Rectal smooth muscle tissue (tissue), 1 donor: ENCODE results near the gene UBE2G1.

ENCODE experiments used
- H3K27ac ChIP-seq: one replicate; pipeline ENCODE4 v1.7.0; 2013; ENCODE audit warnings: low read depth, low read length, inconsistent platforms
- H3K27me3 ChIP-seq: one replicate; pipeline ENCODE4 v1.7.0; 2013; ENCODE audit warnings: low read length; ENCODE audit not compliant: control insufficient read depth, insufficient read depth
- H3K36me3 ChIP-seq: one replicate; pipeline ENCODE4 v1.7.0; 2013; ENCODE audit warnings: low read length; ENCODE audit not compliant: control insufficient read depth, insufficient read depth
- H3K4me1 ChIP-seq: one replicate; pipeline ENCODE4 v1.7.0; 2013; ENCODE audit warnings: low read length; ENCODE audit not compliant: control insufficient read depth, insufficient read depth
- H3K4me3 ChIP-seq: one replicate; pipeline ENCODE4 v1.7.0; 2013; ENCODE audit warnings: low read length
- H3K9ac ChIP-seq: one replicate; pipeline ENCODE4 v1.7.0; 2013; ENCODE audit warnings: low read length

UBE2G1 gene

GRCh38 chr17:4366327-4367063 is at the start of gene UBE2G1:
Gene UBE2G1 (minus strand): TSS chr17:4366675. CDS start chr17:4366316, 359 bp downstream.
- Histone ChIP-seq H3K4me1 (peaks cover 14% of the 10 kb centered on the region), H3K27me3 (no peaks in the 10 kb centered on the region), H3K4me3 (peak within 1 kb of the TSS; percentile 86), H3K27ac (peak within 1 kb of the TSS; percentile 98), H3K36me3 (no peaks in the 10 kb centered on the region), H3K9ac (peak within 1 kb of the TSS; percentile 95)

GRCh38 chr17:4412933-4413831 is 46.7 kb upstream of the UBE2G1 start:
- Histone ChIP-seq H3K27ac (no peak overlapping the region), H3K9ac (no peak overlapping the region), H3K36me3 (no peaks in the 10 kb centered on the region), H3K4me1 (peaks cover 3% of the 10 kb centered on the region), H3K27me3 (no peaks in the 10 kb centered on the region), H3K4me3 (peak overlapping the region; percentile 52)

GRCh38 chr17:4411201-4411600 is 44.7 kb upstream of the UBE2G1 start:
- Histone ChIP-seq H3K27ac (no peak overlapping the region), H3K36me3 (no peaks in the 10 kb centered on the region), H3K4me1 (peaks cover 3% of the 10 kb centered on the region), H3K9ac (no peak overlapping the region), H3K27me3 (no peaks in the 10 kb centered on the region), H3K4me3 (no peak overlapping the region)

GRCh38 chr17:4409659-4410058 is 43.2 kb upstream of the UBE2G1 start:
- no peak overlapping the region for H3K4me3 ChIP-seq
- no peaks in the 10 kb centered on the region for H3K27me3 ChIP-seq
- H3K36me3 ChIP-seq = no peaks in the 10 kb centered on the region
- H3K4me1 ChIP-seq = peaks cover 3% of the 10 kb centered on the region
- no peak overlapping the region for H3K27ac ChIP-seq
- H3K9ac ChIP-seq = no peak overlapping the region

GRCh38 chr17:4407851-4408250 is 41.4 kb upstream of the UBE2G1 start:
- Histone ChIP-seq H3K4me3 (no peak overlapping the region), H3K36me3 (no peaks in the 10 kb centered on the region), H3K9ac (no peak overlapping the region), H3K4me1 (peaks cover under 1% of the 10 kb centered on the region), H3K27ac (no peak overlapping the region), H3K27me3 (no peaks in the 10 kb centered on the region)

GRCh38 chr17:4407216-4407615 is 40.7 kb upstream of the UBE2G1 start:
- no peak overlapping the region for H3K27ac ChIP-seq

GRCh38 chr17:4406386-4406785 is 39.9 kb upstream of the UBE2G1 start:
- no peaks in the 10 kb centered on the region for H3K4me1 ChIP-seq
- H3K27me3 ChIP-seq = no peaks in the 10 kb centered on the region
- H3K9ac ChIP-seq = no peak overlapping the region
- H3K4me3 ChIP-seq = no peak overlapping the region
- no peaks in the 10 kb centered on the region for H3K36me3 ChIP-seq
- H3K27ac ChIP-seq = no peak overlapping the region

More at GRCh38 chr17:4407216-4407615, 40.7 kb upstream of the UBE2G1 start:
- no peak overlapping the region for H3K4me3 ChIP-seq
- H3K4me1 ChIP-seq = no peaks in the 10 kb centered on the region
- H3K36me3 ChIP-seq = no peaks in the 10 kb centered on the region
- no peaks in the 10 kb centered on the region for H3K27me3 ChIP-seq
- no peak overlapping the region for H3K9ac ChIP-seq

GRCh38 chr17:4405699-4406098 is 39.2 kb upstream of the UBE2G1 start:
- Histone ChIP-seq H3K27ac (no peak overlapping the region), H3K9ac (no peak overlapping the region), H3K4me1 (no peaks in the 10 kb centered on the region), H3K27me3 (no peaks in the 10 kb centered on the region), H3K36me3 (no peaks in the 10 kb centered on the region), H3K4me3 (no peak overlapping the region)

GRCh38 chr17:4405038-4405669 is 38.7 kb upstream of the UBE2G1 start:
- H3K4me1 ChIP-seq = no peaks in the 10 kb centered on the region
- no peak overlapping the region for H3K9ac ChIP-seq
- no peak overlapping the region for H3K27ac ChIP-seq
- H3K27me3 ChIP-seq = no peaks in the 10 kb centered on the region
- no peak overlapping the region for H3K4me3 ChIP-seq
- no peaks in the 10 kb centered on the region for H3K36me3 ChIP-seq

- H3K27ac ChIP-seq = no peak overlapping the region
- no peaks in the 10 kb centered on the region for H3K27me3 ChIP-seq
- no peaks in the 10 kb centered on the region for H3K4me1 ChIP-seq
- no peak overlapping the region for H3K4me3 ChIP-seq
- H3K9ac ChIP-seq = no peak overlapping the region
- no peaks in the 10 kb centered on the region for H3K36me3 ChIP-seq
Observed at GRCh38 chr17:4397840-4398239, 31.4 kb upstream of the UBE2G1 start.

GRCh38 chr17:4395111-4395478 is 28.6 kb upstream of the UBE2G1 start:
- Histone ChIP-seq H3K27me3 (no peaks in the 10 kb centered on the region), H3K4me1 (no peaks in the 10 kb centered on the region), H3K9ac (no peak overlapping the region), H3K27ac (no peak overlapping the region), H3K4me3 (no peak overlapping the region), H3K36me3 (no peaks in the 10 kb centered on the region)
